T-helper 2 cell (primary cell): ENCODE measurements around the gene ANKRD20A1.
"Not testable (repeated sequence)": the region's sequence is repeated elsewhere in the genome, so short reads cannot be mapped to it uniquely, and the experiment has no call there.

Experiments
- DNase-seq, 5 experiments: peaks; one replicate each; pipeline versions ENCODE4 v3.0.0 to v3.0.0-alpha.2; 2012 to 2022
- total RNA-seq, 2 donors: gene quantifications; one replicate each; lab custom pipeline; 2026; lab: John Stamatoyannopoulos, UW

The ANKRD20A1 gene
- total RNA-seq, result 0.31 to 0.74 reads per million in 2 donors

- not testable (repeated sequence) for DNase-seq
These were observed at the start of gene ANKRD20A1 for GRCh38 chr9:67858871-67859270. TSS of gene ANKRD20A1 (plus strand) at chr9:67858931. CDS start at chr9:67859427, 496 bp downstream.

- peak in 1 of 5 experiments; percentile 51 for DNase-seq
These were observed 26.6 kb upstream of the ANKRD20A1 start for GRCh38 chr9:67832088-67832487.
